ENCODE data around the gene MLST8. TPM values are rescaled to one million over a fixed set of nuclear protein-coding genes. Genes with fewer than 3 reads are reported as not detected.

MLST8 gene
- total and polyA plus RNA-seq, 7 donors, result 30.6 to 58.7 (median 41.4) TPM

- intact Hi-C loops (cut with DNase I), result no loop called here
- no peaks in the 10 kb centered on the region for H3K9me3 ChIP-seq
- H3K4me1 ChIP-seq, result peaks cover 0 to 26% (median 24%) of the 10 kb centered on the region in 4 donors
- WGBS, 2 donors, result 1% methylated on average over 98 of the region's 98 CpGs
- peaks cover 0 to 15% (median 8%) of the 10 kb centered on the region in 4 donors for H3K36me3 ChIP-seq
- TF ChIP-seq POLR2AphosphoS5 (IDR thresholded peaks at IDR 0.05) (no peak), POLR2A (IDR thresholded peaks at IDR 0.05) (no peak), CTCF (IDR thresholded peaks at IDR 0.05) (no peak), EP300 (IDR thresholded peaks at IDR 0.05) (no peak)
- no peak for DNase-seq
- H3K27me3 ChIP-seq, result no peaks in the 10 kb centered on the region
- peak overlapping the region; percentile 49 to 92 (median 84) for H3K4me3 ChIP-seq
- peak overlapping the region; percentile 88 to 93 (median 90) for H3K27ac ChIP-seq
Measured at GRCh38 chr16:2213817-2214718, 8.8 kb downstream of the MLST8 start.

DNA sequence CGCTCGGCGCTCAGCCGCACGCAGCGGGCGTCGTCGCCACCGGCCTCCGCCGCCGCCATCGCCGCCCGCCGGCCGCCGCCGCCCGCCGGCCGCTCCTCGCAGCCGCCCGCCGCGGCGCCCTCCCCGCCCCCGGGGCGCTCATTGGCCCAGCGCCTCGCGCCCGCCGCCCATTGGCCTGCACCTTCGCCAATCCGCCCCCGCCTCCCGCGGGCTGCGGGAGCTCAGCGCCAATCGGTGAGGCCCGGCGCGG lies 9.4 kb downstream of the MLST8 start, which contains the start of gene PGP:
TSS of gene PGP (minus strand) at position 122 of the 250 bp plus-strand sequence. CDS start at position 59, 63 bp downstream.
- H3K27ac ChIP-seq, result peak within 1 kb of the TSS; percentile 88 to 93 (median 93)
- H3K36me3 ChIP-seq, result peaks cover 0 to 9% (median 4%) of the 10 kb centered on the region in 4 donors
- H3K9me3 ChIP-seq, result no peaks in the 10 kb centered on the region
- H3K27me3 ChIP-seq, result no peaks in the 10 kb centered on the region
- H3K4me3 ChIP-seq, result peak within 1 kb of the TSS; percentile 49 to 92 (median 84)
- intact Hi-C loops (cut with DNase I), result no loop called here
- peaks cover 0 to 26% (median 24%) of the 10 kb centered on the region in 4 donors for H3K4me1 ChIP-seq
- TF ChIP-seq CTCF (IDR thresholded peaks at IDR 0.05) (no peak), POLR2A (IDR thresholded peaks at IDR 0.05) (no peak), EP300 (IDR thresholded peaks at IDR 0.05) (no peak), POLR2AphosphoS5 (IDR thresholded peaks at IDR 0.05) (no peak)
- DNase-seq, result no peak
- 1% methylated on average over 48 of the region's 48 CpGs for WGBS, 2 donors

DNA sequence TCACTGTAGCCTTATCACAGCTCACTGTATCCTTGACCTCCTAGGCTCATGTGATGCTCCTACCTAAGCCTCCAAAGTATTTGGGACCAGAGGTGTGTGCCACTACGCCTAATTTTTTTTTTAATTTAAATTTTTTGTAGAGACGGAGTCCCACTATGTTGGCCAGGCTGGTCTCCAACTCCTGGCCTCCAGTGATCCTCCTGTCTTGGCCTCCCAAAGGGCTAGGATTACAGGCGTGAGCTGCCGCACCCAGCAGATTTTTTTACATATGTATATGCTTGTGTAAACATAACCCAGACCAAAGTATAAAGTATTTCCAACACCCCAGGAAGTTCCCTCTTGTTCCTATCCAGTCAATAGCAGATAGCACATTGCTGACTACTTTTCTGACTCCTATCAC lies 11.1 kb downstream of the MLST8 start:
- intact Hi-C loops (cut with DNase I), result no loop called here
- Histone ChIP-seq H3K4me1 (peaks cover 0 to 26% (median 24%) of the 10 kb centered on the region in 4 donors), H3K27ac (peak overlapping the region in 1 of 4 donors; percentile 93), H3K9me3 (no peaks in the 10 kb centered on the region), H3K36me3 (peaks cover 0 to 4% (median 2%) of the 10 kb centered on the region in 4 donors), H3K27me3 (no peaks in the 10 kb centered on the region), H3K4me3 (no peak overlapping the region)
- no peak for DNase-seq
- WGBS, 2 donors, result 76 to 93% methylated on average over 4 of the region's 4 CpGs
- TF ChIP-seq EP300 (IDR thresholded peaks at IDR 0.05) (no peak), POLR2AphosphoS5 (IDR thresholded peaks at IDR 0.05) (no peak), CTCF (IDR thresholded peaks at IDR 0.05) (no peak), POLR2A (IDR thresholded peaks at IDR 0.05) (no peak)

- intact Hi-C loops (cut with DNase I), result loop anchor here (1.0 to 5.0 kb wide), 3 partner anchors 28 to 69 kb away; partner anchors contain the start of genes ECI1, RNPS1 and TRAF7
- H3K36me3 ChIP-seq, result peaks cover 3 to 16% (median 5%) of the 10 kb centered on the region in 4 donors
- no peaks in the 10 kb centered on the region for H3K9me3 ChIP-seq
- H3K27me3 ChIP-seq, result no peaks in the 10 kb centered on the region
- peak; percentile 100 for DNase-seq
- peaks cover 0 to 33% (median 26%) of the 10 kb centered on the region in 4 donors for H3K4me1 ChIP-seq
- TF ChIP-seq CTCF (IDR thresholded peaks at IDR 0.05) (no peak), EP300 (IDR thresholded peaks at IDR 0.05) (peak in 1 of 4 donors; percentile 37), POLR2AphosphoS5 (IDR thresholded peaks at IDR 0.05) (peak; percentile 92 to 97 (median 96)), POLR2A (IDR thresholded peaks at IDR 0.05) (peak; percentile 88 to 92)
- peak within 1 kb of the TSS; percentile 85 to 95 (median 92) for H3K27ac ChIP-seq
- 0% methylated on average over 82 of the region's 82 CpGs for WGBS, 2 donors
- peak within 1 kb of the TSS; percentile 80 to 98 (median 98) for H3K4me3 ChIP-seq
Measured at GRCh38 chr16:2223221-2223941, 18.1 kb downstream of the MLST8 start, which contains the start of gene E4F1. E4F1 (plus strand) TSS chr16:2223591; CDS start chr16:2223614, 23 bp downstream.
